Breast epithelium (tissue), 4 donors: Measurements from ENCODE around the gene DAZAP2. TPM values are rescaled to one million over a fixed set of nuclear protein-coding genes. Genes with fewer than 3 reads are reported as not detected.

Experiments used
- DNase-seq, 2 donors: peaks; one replicate each; pipeline ENCODE4 v3.0.0-alpha.2; 2019; ENCODE audit warnings: low spot score in 2 of 2
- H3K27ac ChIP-seq, 2 donors: fragments of 200-600 bp; sonication (generic) in 1 of 2; one replicate each; pipeline ENCODE4 v1.5.1; 2016 to 2019; ENCODE audit warnings: mild to moderate bottlenecking in 1 of 2
- H3K27me3 ChIP-seq, 2 donors: fragments of 200-600 bp; sonication (generic) in 1 of 2; one replicate each; pipeline versions ENCODE4 v1.5.1 to v1.6.0; 2017 to 2019; ENCODE audit warnings: control low read depth in 1 of 2, mild to moderate bottlenecking in 1 of 2
- H3K36me3 ChIP-seq: fragments of 200-600 bp; one replicate; pipeline ENCODE4 v1.5.1; 2019
- H3K4me1 ChIP-seq, 2 donors: fragments of 200-600 bp; sonication (generic); one replicate each; pipeline ENCODE4 v1.5.1; 2016 to 2019; ENCODE audit warnings: control low read depth in 1 of 2
- H3K4me3 ChIP-seq, 3 donors: fragments of 200-600 bp; sonication (generic); 1 replicate in 2 of 3; 2 replicates in 1 of 3; pipeline ENCODE4 v1.5.1; 2016 to 2019; ENCODE audit warnings: mild to moderate bottlenecking in 3 of 3, moderate library complexity in 2 of 3
- H3K9me3 ChIP-seq, 2 donors: fragments of 200-600 bp; sonication (generic) in 1 of 2; one replicate each; pipeline ENCODE4 v1.5.1; 2016 to 2019; ENCODE audit warnings: control low read depth in 1 of 2
- CTCF ChIP-seq, 3 donors: fragments of 450-650 bp; IDR thresholded peaks; one replicate each; pipeline ENCODE4 v1.5.1; 2016 to 2017; ENCODE audit warnings: antibody characterized with exemption in 3 of 3, mild to moderate bottlenecking in 3 of 3, moderate library complexity in 3 of 3
- POLR2A ChIP-seq: fragments of 450-650 bp; IDR thresholded peaks from one replicate; pipeline ENCODE4 v1.6.1; 2016; ENCODE audit warnings: antibody characterized with exemption, mild to moderate bottlenecking, moderate library complexity
- POLR2AphosphoS5 ChIP-seq, 3 donors: sonication (generic); formaldehyde crosslinking; IDR thresholded peaks; one replicate each; pipeline ENCODE4 v1.6.1; 2017; ENCODE audit warnings: antibody characterized with exemption in 3 of 3
- intact Hi-C: fragments of 100-400 bp; cut with DNase I; formaldehyde crosslinking; loops from one replicate; pipeline ENCODE4 v1.15.1; 2023; ENCODE audit warnings: low total_unique reads
- total RNA-seq, 3 donors: library from RNA; depleted of rRNA; stranded (reverse); fragments of >200 nt; gene quantifications; one replicate each; pipeline ENCODE4 v1.1.0, GENCODE V29; 2016

The DAZAP2 gene
- total RNA-seq, 3 donors from 2014 or later: 318 to 408 (median 330) TPM

- Histone ChIP-seq H3K27ac (no peak overlapping the region), H3K4me3 (no peak overlapping the region), H3K4me1 (no peaks in the 10 kb centered on the region), H3K36me3 (peaks cover 7% of the 10 kb centered on the region), H3K27me3 (no peaks in the 10 kb centered on the region), H3K9me3 (no peaks in the 10 kb centered on the region)
- intact Hi-C loops: no loop called here
- TF ChIP-seq CTCF (IDR thresholded peaks at IDR 0.05): no peak
- no peak for TF ChIP-seq POLR2A
- no peak for TF ChIP-seq POLR2AphosphoS5 (IDR thresholded peaks at IDR 0.05)
- no peak for DNase-seq
Observed at GRCh38 chr12:51199366-51199945, 39.2 kb upstream of the DAZAP2 start.

- H3K9me3 ChIP-seq: no peaks in the 10 kb centered on the region
- H3K4me3 ChIP-seq: no peak overlapping the region
- H3K4me1 ChIP-seq: no peaks in the 10 kb centered on the region
- H3K36me3 ChIP-seq: peaks cover 7% of the 10 kb centered on the region
- TF ChIP-seq POLR2AphosphoS5 (IDR thresholded peaks at IDR 0.05): no peak
- TF ChIP-seq POLR2A: no peak
- no peak for TF ChIP-seq CTCF (IDR thresholded peaks at IDR 0.05)
- DNase-seq: no peak
- intact Hi-C loops: no loop called here
- no peak overlapping the region for H3K27ac ChIP-seq
- H3K27me3 ChIP-seq: no peaks in the 10 kb centered on the region
Observed at GRCh38 chr12:51200156-51200555, 38.5 kb upstream of the DAZAP2 start.

DNA sequence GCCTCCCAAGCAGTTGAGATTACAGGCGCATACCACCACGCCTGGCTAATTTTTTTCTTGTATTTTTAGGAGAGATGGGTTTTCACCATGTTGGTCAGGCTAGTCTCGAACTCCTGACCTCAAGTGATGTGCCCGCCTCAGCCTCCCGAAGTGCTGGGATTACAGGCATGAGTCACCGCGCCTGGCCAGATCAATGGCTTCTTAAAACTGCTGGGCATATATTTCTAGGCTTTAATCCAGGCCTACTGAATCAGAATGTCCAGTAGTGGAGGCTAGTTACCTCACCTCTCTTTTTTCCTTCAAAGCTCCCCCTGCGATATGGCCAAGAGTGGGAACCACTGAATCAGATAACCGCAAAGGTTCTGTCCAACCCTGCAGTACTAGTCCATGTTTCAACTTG lies 37.8 kb upstream of the DAZAP2 start:
- H3K27ac ChIP-seq: no peak overlapping the region
- H3K9me3 ChIP-seq: no peaks in the 10 kb centered on the region
- H3K4me3 ChIP-seq: no peak overlapping the region
- intact Hi-C loops: no loop called here
- DNase-seq: no peak
- no peaks in the 10 kb centered on the region for H3K4me1 ChIP-seq
- TF ChIP-seq POLR2A: no peak
- TF ChIP-seq POLR2AphosphoS5 (IDR thresholded peaks at IDR 0.05): no peak
- TF ChIP-seq CTCF (IDR thresholded peaks at IDR 0.05): no peak
- H3K27me3 ChIP-seq: no peaks in the 10 kb centered on the region
- H3K36me3 ChIP-seq: peaks cover 7% of the 10 kb centered on the region

GRCh38 chr12:51202718-51203117 lies 35.9 kb upstream of the DAZAP2 start:
- Histone ChIP-seq H3K4me3 (no peak overlapping the region), H3K27ac (no peak overlapping the region), H3K27me3 (no peaks in the 10 kb centered on the region), H3K9me3 (no peaks in the 10 kb centered on the region), H3K36me3 (peaks cover 3% of the 10 kb centered on the region), H3K4me1 (no peaks in the 10 kb centered on the region)
- no peak for DNase-seq
- intact Hi-C loops: no loop called here
- TF ChIP-seq POLR2AphosphoS5 (IDR thresholded peaks at IDR 0.05) (no peak), POLR2A (no peak)

- H3K27ac ChIP-seq: no peak overlapping the region
- no peaks in the 10 kb centered on the region for H3K27me3 ChIP-seq
- no peaks in the 10 kb centered on the region for H3K36me3 ChIP-seq
- H3K4me3 ChIP-seq: no peak overlapping the region
- TF ChIP-seq POLR2AphosphoS5 (IDR thresholded peaks at IDR 0.05) (no peak), CTCF (IDR thresholded peaks at IDR 0.05) (no peak), POLR2A (no peak)
- no peaks in the 10 kb centered on the region for H3K4me1 ChIP-seq
- H3K9me3 ChIP-seq: no peaks in the 10 kb centered on the region
- intact Hi-C loops: no loop called here
- DNase-seq: no peak
Observed at GRCh38 chr12:51205350-51205749, 33.3 kb upstream of the DAZAP2 start.
